Prostate gland (tissue), 2 donors: ENCODE results near the gene VAV1. TPM values are rescaled to one million over a fixed set of nuclear protein-coding genes. Genes with fewer than 3 reads are reported as not detected.

ENCODE experiments used
- DNase-seq: peaks from one replicate; pipeline ENCODE4 v3.0.0-alpha.2; 2019; ENCODE audit warnings: low spot score
- H3K27ac ChIP-seq, 2 donors: fragments of 200-600 bp; sonication (generic); 2 replicates each; pipeline ENCODE4 v1.5.1; 2017 to 2019
- H3K27me3 ChIP-seq: fragments of 200-600 bp; sonication (generic); replicated peaks from 2 replicates; pipeline ENCODE4 v1.5.1; 2019; ENCODE audit not compliant: insufficient read depth
- H3K36me3 ChIP-seq, 2 donors: fragments of 200-600 bp; sonication (generic); 1 replicate in 1 of 2; 2 replicates in 1 of 2; pipeline versions ENCODE4 v1.5.1 to v1.8.1; 2017 to 2019
- H3K4me1 ChIP-seq: fragments of 200-600 bp; sonication (generic); replicated peaks from 2 replicates; pipeline ENCODE4 v1.5.1; 2019
- H3K4me3 ChIP-seq, 2 donors: fragments of 200-600 bp; sonication (generic); 2 replicates each; pipeline ENCODE4 v1.5.1; 2017 to 2019
- H3K9me3 ChIP-seq: fragments of 200-600 bp; sonication (generic); 2 replicates; pipeline ENCODE4 v1.5.1; 2017
- POLR2A ChIP-seq: fragments of 450-650 bp; IDR thresholded peaks from one replicate; pipeline ENCODE4 v1.6.1; 2016; ENCODE audit warnings: antibody characterized with exemption, mild to moderate bottlenecking
- POLR2AphosphoS5 ChIP-seq: sonication (generic); formaldehyde crosslinking; IDR thresholded peaks from one replicate; pipeline ENCODE4 v1.6.1; 2017; ENCODE audit warnings: antibody characterized with exemption
- WGBS: methylation state at CpG from one replicate; pipeline ENCODE4 v1.1.5; 2018; 5-methylcytosine and 5-hydroxymethylcytosine counted together
- intact Hi-C: fragments of 100-400 bp; cut with DNase I; formaldehyde crosslinking; loops from one replicate; pipeline ENCODE4 v1.14.2; 2022
- total RNA-seq, 2 donors: library from RNA; depleted of rRNA; stranded (reverse); fragments of >200 nt; gene quantifications; one replicate each; pipeline ENCODE4 v1.1.0, GENCODE V29; 2016
- TF ChIP-seq, protein P1 (sequence below), 4 experiments: fragments of 200-600 bp in 2 of 4; fragments of 450-650 bp in 2 of 4; sonication (generic) in 2 of 4; IDR thresholded peaks; 1 replicate in 3 of 4; 2 replicates in 1 of 4; pipeline ENCODE4 v1.5.1; 2016 to 2019; ENCODE audit warnings: antibody characterized with exemption in 4 of 4, mild to moderate bottlenecking in 2 of 4, moderate library complexity in 2 of 4

VAV1 gene
- total RNA-seq, 2 donors from 2014 or later: 3.6 to 4.8 TPM

DNA sequence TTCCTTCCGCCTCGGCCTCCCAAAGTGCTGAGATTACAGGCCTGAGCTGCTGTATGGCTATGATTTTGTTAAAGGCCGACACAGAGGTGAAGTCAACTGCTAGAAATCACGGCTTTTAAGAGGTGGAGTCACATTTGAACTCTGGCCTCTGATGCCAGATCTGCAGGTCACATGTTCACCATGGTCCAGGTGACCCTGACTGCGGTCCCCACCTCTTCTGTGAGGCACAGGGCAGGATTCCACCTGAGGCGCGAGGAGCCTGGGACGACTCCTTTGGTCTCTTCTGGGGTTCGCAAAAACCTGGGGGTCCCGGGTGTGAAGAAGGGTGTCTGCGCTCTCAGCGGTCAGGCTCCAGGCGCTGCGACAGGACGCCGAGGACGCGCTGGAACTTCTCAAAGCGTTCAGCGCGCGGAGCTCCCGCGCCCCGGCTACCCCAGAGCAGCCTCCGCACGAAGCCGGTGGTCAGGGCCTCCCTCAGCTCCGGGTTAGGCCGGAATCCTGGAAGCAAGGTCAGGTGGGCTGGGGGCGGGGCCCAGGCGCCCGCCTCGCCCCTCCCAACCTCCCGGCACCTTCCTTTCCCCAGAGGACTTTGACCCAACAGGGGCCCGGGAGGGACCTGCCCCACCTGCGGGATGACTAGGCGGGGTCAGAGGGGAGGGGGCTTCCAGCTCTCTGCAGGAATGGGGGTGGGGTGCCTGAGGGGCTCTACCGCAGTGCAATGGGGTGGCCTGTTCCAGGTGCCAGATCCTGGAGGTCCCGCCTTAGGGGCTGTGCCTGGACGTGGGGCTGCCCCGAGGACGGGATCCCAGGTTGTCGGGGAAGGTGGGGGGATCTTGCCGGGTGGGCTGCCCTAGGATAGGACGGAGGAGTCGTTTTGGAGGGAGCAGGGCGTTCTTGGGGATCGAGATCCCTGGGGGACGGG lies 20.0 kb upstream of the VAV1 start:
- Histone ChIP-seq H3K27ac (no peak overlapping the region), H3K4me1 (no peaks in the 10 kb centered on the region), H3K9me3 (no peaks in the 10 kb centered on the region), H3K36me3 (peaks cover 0 to 12% of the 10 kb centered on the region in 2 donors), H3K27me3 (no peaks in the 10 kb centered on the region), H3K4me3 (no peak overlapping the region)
- no peak for TF ChIP-seq POLR2A
- TF ChIP-seq POLR2AphosphoS5: no peak
- TF ChIP-seq, protein P1, sequence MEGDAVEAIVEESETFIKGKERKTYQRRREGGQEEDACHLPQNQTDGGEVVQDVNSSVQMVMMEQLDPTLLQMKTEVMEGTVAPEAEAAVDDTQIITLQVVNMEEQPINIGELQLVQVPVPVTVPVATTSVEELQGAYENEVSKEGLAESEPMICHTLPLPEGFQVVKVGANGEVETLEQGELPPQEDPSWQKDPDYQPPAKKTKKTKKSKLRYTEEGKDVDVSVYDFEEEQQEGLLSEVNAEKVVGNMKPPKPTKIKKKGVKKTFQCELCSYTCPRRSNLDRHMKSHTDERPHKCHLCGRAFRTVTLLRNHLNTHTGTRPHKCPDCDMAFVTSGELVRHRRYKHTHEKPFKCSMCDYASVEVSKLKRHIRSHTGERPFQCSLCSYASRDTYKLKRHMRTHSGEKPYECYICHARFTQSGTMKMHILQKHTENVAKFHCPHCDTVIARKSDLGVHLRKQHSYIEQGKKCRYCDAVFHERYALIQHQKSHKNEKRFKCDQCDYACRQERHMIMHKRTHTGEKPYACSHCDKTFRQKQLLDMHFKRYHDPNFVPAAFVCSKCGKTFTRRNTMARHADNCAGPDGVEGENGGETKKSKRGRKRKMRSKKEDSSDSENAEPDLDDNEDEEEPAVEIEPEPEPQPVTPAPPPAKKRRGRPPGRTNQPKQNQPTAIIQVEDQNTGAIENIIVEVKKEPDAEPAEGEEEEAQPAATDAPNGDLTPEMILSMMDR (IDR thresholded peaks at IDR 0.05): no peak
- WGBS: 77% methylated on average over 50 of the region's 50 CpGs
- intact Hi-C loops: loop anchor here (10.0 kb wide), 1 partner anchor 118 kb away; no protein-coding TSS in a partner anchor
- no peak for DNase-seq

DNA sequence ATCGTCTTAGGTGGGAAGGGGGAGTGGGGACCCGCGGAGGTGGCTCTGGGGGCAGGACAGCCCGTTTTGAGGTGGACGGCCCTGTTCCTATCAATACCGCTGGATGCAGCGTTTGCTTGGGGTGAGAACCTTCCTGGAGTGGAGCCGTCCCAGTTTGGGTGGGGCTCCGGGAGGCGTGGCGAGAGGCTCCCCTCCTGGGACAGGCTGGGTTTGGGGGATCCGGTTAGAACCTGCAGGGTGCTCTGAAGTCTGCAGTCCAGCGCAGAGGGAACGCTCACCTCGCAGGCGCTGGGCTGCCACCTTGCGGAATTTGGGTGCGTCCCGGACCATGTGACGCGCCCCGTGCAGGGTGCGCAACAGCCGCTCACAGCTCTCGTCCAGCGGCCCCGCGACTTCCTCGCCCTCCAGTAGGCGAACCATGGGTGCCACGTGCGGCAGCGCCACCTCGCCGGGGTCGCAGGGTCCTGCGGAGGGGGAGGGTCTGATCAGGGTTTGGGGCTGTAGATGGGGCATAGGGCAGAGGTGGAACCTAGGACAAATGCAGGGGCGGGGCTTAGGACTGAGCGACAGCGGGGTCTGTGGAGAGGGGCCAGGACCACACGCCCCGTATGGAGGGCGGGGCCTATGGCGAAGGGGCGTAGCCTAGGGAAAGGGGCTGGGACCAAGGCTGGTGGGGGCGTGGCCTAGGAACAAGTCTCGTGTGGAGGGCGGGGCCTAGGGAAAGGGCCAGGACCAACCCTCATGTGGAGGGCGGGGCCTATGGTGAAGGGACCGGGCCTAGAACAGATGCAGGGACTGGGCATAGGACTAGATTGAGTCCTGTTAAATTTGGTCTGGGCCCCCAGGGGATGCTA lies 19.1 kb upstream of the VAV1 start:
- peak overlapping the region; percentile 3 to 18 for H3K4me3 ChIP-seq

DNA sequence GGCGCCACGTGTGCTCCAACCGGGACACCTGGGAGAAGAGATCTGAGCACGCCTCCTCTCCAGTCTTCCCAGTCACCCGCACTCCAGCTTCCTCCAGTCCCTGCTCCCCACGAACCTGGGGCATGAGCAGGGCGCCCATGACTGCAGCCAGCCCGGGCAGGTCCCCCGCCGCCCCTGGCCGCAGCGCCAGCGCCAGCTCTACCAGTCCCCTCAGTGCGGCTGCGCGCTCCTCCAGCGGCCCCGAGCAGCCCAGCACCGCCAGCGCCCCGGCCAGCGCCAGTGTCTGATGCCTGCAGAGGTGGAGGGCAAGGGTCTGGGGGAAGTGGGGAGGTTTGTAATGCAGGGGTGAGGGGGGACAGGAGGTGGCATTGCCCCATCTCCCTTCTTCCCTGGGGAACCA lies 18.4 kb upstream of the VAV1 start:
- TF ChIP-seq POLR2A: no peak
- TF ChIP-seq POLR2AphosphoS5: no peak
- TF ChIP-seq, protein P1 (IDR thresholded peaks at IDR 0.05): no peak
- no peak overlapping the region for H3K27ac ChIP-seq
- peaks cover 0 to 12% of the 10 kb centered on the region in 2 donors for H3K36me3 ChIP-seq
- H3K27me3 ChIP-seq: no peaks in the 10 kb centered on the region
- H3K9me3 ChIP-seq: no peaks in the 10 kb centered on the region
- no peaks in the 10 kb centered on the region for H3K4me1 ChIP-seq
- intact Hi-C loops: loop anchor here (10.0 kb wide), 1 partner anchor 119 kb away; no protein-coding TSS in a partner anchor
- no peak for DNase-seq
- WGBS: 94% methylated on average over 22 of the region's 22 CpGs
- no peak overlapping the region for H3K4me3 ChIP-seq

More for the DNA sequence above, 19.1 kb upstream of the VAV1 start:
- no peak overlapping the region for H3K27ac ChIP-seq
- WGBS: 37% methylated on average over 48 of the region's 50 CpGs
- no peaks in the 10 kb centered on the region for H3K9me3 ChIP-seq
- peaks cover 0 to 12% of the 10 kb centered on the region in 2 donors for H3K36me3 ChIP-seq
- TF ChIP-seq, protein P1 (IDR thresholded peaks at IDR 0.05): peak in 2 of 4 experiments; percentile 35 to 55
- TF ChIP-seq POLR2AphosphoS5 (peak; percentile 47), POLR2A (no peak)
- H3K4me1 ChIP-seq: no peaks in the 10 kb centered on the region
- no peak for DNase-seq
- no peaks in the 10 kb centered on the region for H3K27me3 ChIP-seq
- intact Hi-C loops: loop anchor here (10.0 kb wide), 1 partner anchor 119 kb away; no protein-coding TSS in a partner anchor

GRCh38 chr19:6754653-6755463 lies 17.6 kb upstream of the VAV1 start:
- TF ChIP-seq, protein P1 (IDR thresholded peaks at IDR 0.05): no peak
- TF ChIP-seq POLR2AphosphoS5: no peak
- TF ChIP-seq POLR2A: no peak
- DNase-seq: no peak
- Histone ChIP-seq H3K9me3 (no peaks in the 10 kb centered on the region), H3K27ac (no peak overlapping the region), H3K27me3 (no peaks in the 10 kb centered on the region), H3K4me1 (no peaks in the 10 kb centered on the region), H3K4me3 (no peak overlapping the region), H3K36me3 (peaks cover 3 to 9% of the 10 kb centered on the region in 2 donors)
- intact Hi-C loops: loop anchor here (10.0 kb wide), 1 partner anchor 120 kb away; no protein-coding TSS in a partner anchor
- 95% methylated on average over 22 of the region's 23 CpGs for WGBS
